ENCODE measurements around the gene PHACTR2. TPM values are rescaled to one million over a fixed set of nuclear protein-coding genes. Genes with fewer than 3 reads are reported as not detected.

PHACTR2 gene
- total RNA-seq, 1 experiment from 2014 or later = not detected

- Histone ChIP-seq H3K9ac (ENCODE audit: low read length) (no peak overlapping the region), H3K27me3 (ENCODE audit: low read length) (no peaks in the 10 kb centered on the region; the same call in 1 of the 2 replicates), H3K79me2 (ENCODE audit: low read length) (no peaks in the 10 kb centered on the region), H4K20me1 (ENCODE audit: insufficient read depth, low read depth, low read length) (no peaks in the 10 kb centered on the region), H2AFZ (ENCODE audit: low read length) (no peak overlapping the region), H3K9me3 (ENCODE audit: low read length) (peaks cover 3% of the 10 kb centered on the region; the same call in 1 of the 2 replicates), H3K27ac (ENCODE audit: low read length) (no peak overlapping the region), H3K4me1 (ENCODE audit: low read length) (no peaks in the 10 kb centered on the region), H3K36me3 (ENCODE audit: insufficient read depth, low read length) (no peaks in the 10 kb centered on the region), H3K4me3 (ENCODE audit: low read length) (no peak overlapping the region), H3K4me2 (ENCODE audit: low read depth, low read length, poor library complexity, severe bottlenecking) (no peak overlapping the region), H3K9me2 (replicated peaks; ENCODE audit: insufficient read depth, low read length) (no peaks in the 10 kb centered on the region)
- no peak for DNase-seq
Observed at GRCh38 chr6:143679041-143679440, 1.3 kb downstream of the PHACTR2 start.

- Histone ChIP-seq H3K4me1 (ENCODE audit: low read length) (no peaks in the 10 kb centered on the region), H3K9me2 (replicated peaks; ENCODE audit: insufficient read depth, low read length) (no peaks in the 10 kb centered on the region), H2AFZ (ENCODE audit: low read length) (no peak overlapping the region), H3K27ac (ENCODE audit: low read length) (no peak overlapping the region), H3K4me2 (ENCODE audit: low read depth, low read length, poor library complexity, severe bottlenecking) (no peak overlapping the region), H3K79me2 (ENCODE audit: low read length) (no peaks in the 10 kb centered on the region), H4K20me1 (ENCODE audit: insufficient read depth, low read depth, low read length) (no peaks in the 10 kb centered on the region), H3K9ac (ENCODE audit: low read length) (no peak overlapping the region), H3K27me3 (ENCODE audit: low read length) (no peaks in the 10 kb centered on the region; the same call in 1 of the 2 replicates), H3K36me3 (ENCODE audit: insufficient read depth, low read length) (no peaks in the 10 kb centered on the region), H3K4me3 (ENCODE audit: low read length) (no peak overlapping the region), H3K9me3 (ENCODE audit: low read length) (peaks cover 3% of the 10 kb centered on the region; the same call in 1 of the 2 replicates)
- peak; percentile 9 for DNase-seq
Observed at GRCh38 chr6:143680141-143680540, 2.4 kb downstream of the PHACTR2 start.

- Histone ChIP-seq H3K4me1 (ENCODE audit: low read length) (no peaks in the 10 kb centered on the region), H4K20me1 (ENCODE audit: insufficient read depth, low read depth, low read length) (no peaks in the 10 kb centered on the region), H3K9me3 (ENCODE audit: low read length) (peaks cover 3% of the 10 kb centered on the region; the same call in 1 of the 2 replicates), H3K9ac (ENCODE audit: low read length) (no peak overlapping the region), H3K4me2 (ENCODE audit: low read depth, low read length, poor library complexity, severe bottlenecking) (no peak overlapping the region), H3K27ac (ENCODE audit: low read length) (no peak overlapping the region), H3K9me2 (replicated peaks; ENCODE audit: insufficient read depth, low read length) (no peaks in the 10 kb centered on the region), H2AFZ (ENCODE audit: low read length) (no peak overlapping the region), H3K36me3 (ENCODE audit: insufficient read depth, low read length) (no peaks in the 10 kb centered on the region), H3K27me3 (ENCODE audit: low read length) (no peaks in the 10 kb centered on the region; the same call in 1 of the 2 replicates), H3K4me3 (ENCODE audit: low read length) (no peak overlapping the region), H3K79me2 (ENCODE audit: low read length) (no peaks in the 10 kb centered on the region)
- no peak for DNase-seq
Observed at GRCh38 chr6:143682805-143683204, 5.0 kb downstream of the PHACTR2 start.

GRCh38 chr6:143684486-143684885 is 6.7 kb downstream of the PHACTR2 start:
- Histone ChIP-seq H3K9ac (ENCODE audit: low read length) (no peak overlapping the region), H3K4me1 (ENCODE audit: low read length) (no peaks in the 10 kb centered on the region), H3K27ac (ENCODE audit: low read length) (no peak overlapping the region), H3K36me3 (ENCODE audit: insufficient read depth, low read length) (no peaks in the 10 kb centered on the region), H3K27me3 (ENCODE audit: low read length) (no peaks in the 10 kb centered on the region; the same call in 1 of the 2 replicates), H4K20me1 (ENCODE audit: insufficient read depth, low read depth, low read length) (no peaks in the 10 kb centered on the region), H3K9me2 (replicated peaks; ENCODE audit: insufficient read depth, low read length) (no peaks in the 10 kb centered on the region), H3K4me3 (ENCODE audit: low read length) (no peak overlapping the region), H2AFZ (ENCODE audit: low read length) (no peak overlapping the region), H3K4me2 (ENCODE audit: low read depth, low read length, poor library complexity, severe bottlenecking) (no peak overlapping the region), H3K9me3 (ENCODE audit: low read length) (peaks cover 3% of the 10 kb centered on the region; the same call in 1 of the 2 replicates), H3K79me2 (ENCODE audit: low read length) (no peaks in the 10 kb centered on the region)
- no peak for DNase-seq

- Histone ChIP-seq H3K9me2 (replicated peaks; ENCODE audit: insufficient read depth, low read length) (no peaks in the 10 kb centered on the region), H4K20me1 (ENCODE audit: insufficient read depth, low read depth, low read length) (no peaks in the 10 kb centered on the region), H3K4me3 (ENCODE audit: low read length) (no peak overlapping the region), H3K27ac (ENCODE audit: low read length) (no peak overlapping the region), H3K9ac (ENCODE audit: low read length) (no peak overlapping the region), H3K4me1 (ENCODE audit: low read length) (no peaks in the 10 kb centered on the region), H3K36me3 (ENCODE audit: insufficient read depth, low read length) (no peaks in the 10 kb centered on the region), H3K4me2 (ENCODE audit: low read depth, low read length, poor library complexity, severe bottlenecking) (no peak overlapping the region), H3K27me3 (ENCODE audit: low read length) (no peaks in the 10 kb centered on the region; the same call in 1 of the 2 replicates), H2AFZ (ENCODE audit: low read length) (no peak overlapping the region), H3K79me2 (ENCODE audit: low read length) (no peaks in the 10 kb centered on the region), H3K9me3 (ENCODE audit: low read length) (peaks cover 3% of the 10 kb centered on the region; the same call in 1 of the 2 replicates)
- DNase-seq = no peak
Observed at GRCh38 chr6:143685653-143686052, 7.9 kb downstream of the PHACTR2 start.

- H3K79me2 ChIP-seq (ENCODE audit: low read length) = no peaks in the 10 kb centered on the region
Observed at GRCh38 chr6:143687591-143687990, 9.8 kb downstream of the PHACTR2 start.

GRCh38 chr6:143688681-143689080 is 10.9 kb downstream of the PHACTR2 start:
- H3K9me2 ChIP-seq (replicated peaks; ENCODE audit: insufficient read depth, low read length) = no peaks in the 10 kb centered on the region
- no peak overlapping the region for H3K27ac ChIP-seq (ENCODE audit: low read length)
- H3K4me2 ChIP-seq (ENCODE audit: low read depth, low read length, poor library complexity, severe bottlenecking) = no peak overlapping the region
- H3K4me3 ChIP-seq (ENCODE audit: low read length) = no peak overlapping the region
- H4K20me1 ChIP-seq (ENCODE audit: insufficient read depth, low read depth, low read length) = no peaks in the 10 kb centered on the region
- H2AFZ ChIP-seq (ENCODE audit: low read length) = no peak overlapping the region
- DNase-seq = no peak
- H3K36me3 ChIP-seq (ENCODE audit: insufficient read depth, low read length) = no peaks in the 10 kb centered on the region
- no peaks in the 10 kb centered on the region for H3K4me1 ChIP-seq (ENCODE audit: low read length)
- H3K79me2 ChIP-seq (ENCODE audit: low read length) = no peaks in the 10 kb centered on the region
- 0 out of 2 replicates have a peak, but pooled peaks cover 2% of the 10 kb centered on the region for H3K27me3 ChIP-seq (ENCODE audit: low read length)
- no peak overlapping the region for H3K9ac ChIP-seq (ENCODE audit: low read length)
- no peaks in the 10 kb centered on the region for H3K9me3 ChIP-seq (ENCODE audit: low read length)

More at GRCh38 chr6:143687591-143687990, 9.8 kb downstream of the PHACTR2 start:
- Histone ChIP-seq H3K27ac (ENCODE audit: low read length) (no peak overlapping the region), H2AFZ (ENCODE audit: low read length) (no peak overlapping the region), H3K4me2 (ENCODE audit: low read depth, low read length, poor library complexity, severe bottlenecking) (no peak overlapping the region), H3K36me3 (ENCODE audit: insufficient read depth, low read length) (no peaks in the 10 kb centered on the region), H3K4me1 (ENCODE audit: low read length) (no peaks in the 10 kb centered on the region), H4K20me1 (ENCODE audit: insufficient read depth, low read depth, low read length) (no peaks in the 10 kb centered on the region), H3K9me2 (replicated peaks; ENCODE audit: insufficient read depth, low read length) (no peaks in the 10 kb centered on the region), H3K4me3 (ENCODE audit: low read length) (no peak overlapping the region), H3K9ac (ENCODE audit: low read length) (no peak overlapping the region), H3K27me3 (ENCODE audit: low read length) (0 out of 2 replicates have a peak, but pooled peaks cover 2% of the 10 kb centered on the region), H3K9me3 (ENCODE audit: low read length) (peaks cover 3% of the 10 kb centered on the region; the same call in 1 of the 2 replicates)
- no peak for DNase-seq

GRCh38 chr6:143689852-143690251 is 12.1 kb downstream of the PHACTR2 start:
- Histone ChIP-seq H3K9me3 (ENCODE audit: low read length) (no peaks in the 10 kb centered on the region), H3K4me1 (ENCODE audit: low read length) (no peaks in the 10 kb centered on the region), H3K27me3 (ENCODE audit: low read length) (0 out of 2 replicates have a peak, but pooled peaks cover 2% of the 10 kb centered on the region), H3K4me2 (ENCODE audit: low read depth, low read length, poor library complexity, severe bottlenecking) (no peak overlapping the region), H3K79me2 (ENCODE audit: low read length) (no peaks in the 10 kb centered on the region), H4K20me1 (ENCODE audit: insufficient read depth, low read depth, low read length) (no peaks in the 10 kb centered on the region), H3K36me3 (ENCODE audit: insufficient read depth, low read length) (no peaks in the 10 kb centered on the region), H3K9me2 (replicated peaks; ENCODE audit: insufficient read depth, low read length) (no peaks in the 10 kb centered on the region), H2AFZ (ENCODE audit: low read length) (no peak overlapping the region), H3K27ac (ENCODE audit: low read length) (no peak overlapping the region), H3K4me3 (ENCODE audit: low read length) (no peak overlapping the region), H3K9ac (ENCODE audit: low read length) (no peak overlapping the region)
- DNase-seq = no peak
